Lung (tissue), 12 donors: ENCODE measurements around the gene JMJD1C. TPM values are rescaled to one million over a fixed set of nuclear protein-coding genes. Genes with fewer than 3 reads are reported as not detected.

Experiments
- ATAC-seq: fragments of 200-7000 bp; cut with Tn5 transposase; one replicate; pipeline ENCODE4 v1.9.1; 2020; ENCODE audit warnings: moderate number of reproducible peaks; ENCODE audit not compliant: insufficient read depth, low FRiP score
- DNase-seq, 3 donors: peaks; one replicate each; pipeline ENCODE4 v3.0.0-alpha.2; 2013 to 2017
- H3K27ac ChIP-seq, 2 donors: one replicate each; pipeline ENCODE4 v1.5.1; 2013; ENCODE audit warnings: mild to moderate bottlenecking in 2 of 2, moderate library complexity in 2 of 2, control low read depth in 1 of 2, inconsistent platforms in 1 of 2, low read depth in 1 of 2, low read length in 1 of 2
- H3K27me3 ChIP-seq, 3 donors: one replicate each; pipeline ENCODE4 v1.5.1; 2013; ENCODE audit warnings: low read length in 2 of 3; ENCODE audit not compliant: control insufficient read depth in 3 of 3, insufficient read depth in 3 of 3
- H3K36me3 ChIP-seq, 4 donors: one replicate each; pipeline ENCODE4 v1.5.1; 2013; ENCODE audit warnings: low read length in 4 of 4, mild to moderate bottlenecking in 1 of 4, moderate library complexity in 1 of 4; ENCODE audit not compliant: control insufficient read depth in 4 of 4, insufficient read depth in 4 of 4
- H3K4me1 ChIP-seq, 5 donors: one replicate each; pipeline ENCODE4 v1.5.1; 2013; ENCODE audit warnings: low read length in 5 of 5, mild to moderate bottlenecking in 2 of 5, moderate library complexity in 1 of 5; ENCODE audit not compliant: control insufficient read depth in 5 of 5, insufficient read depth in 5 of 5
- H3K4me3 ChIP-seq: one replicate; pipeline ENCODE4 v1.5.1; 2013; ENCODE audit warnings: mild to moderate bottlenecking, control low read depth, moderate library complexity
- H3K9ac ChIP-seq, 2 donors: one replicate each; pipeline ENCODE4 v1.5.1; 2013; ENCODE audit warnings: low read length in 2 of 2, control low read depth in 1 of 2; ENCODE audit not compliant: insufficient read depth in 1 of 2
- H3K9me3 ChIP-seq, 4 donors: one replicate each; pipeline ENCODE4 v1.5.1; 2013; ENCODE audit warnings: low read length in 3 of 4, mild to moderate bottlenecking in 1 of 4, moderate library complexity in 1 of 4; ENCODE audit not compliant: control insufficient read depth in 4 of 4, insufficient read depth in 3 of 4
- WGBS, 2 donors: extraction: QIAGEN DNeasy Blood & Tissue Kit; methylation state at CpG; one replicate each; pipeline ENCODE4 v1.1.7; 2013; 5-methylcytosine and 5-hydroxymethylcytosine counted together
- polyA plus RNA-seq, 2 donors: library from polyadenylated mRNA; stranded (reverse); fragments of 200-250 nt; gene quantifications; one replicate each; pipeline ENCODE4 v1.2.1, GENCODE V29; 2013
- total RNA-seq, 2 donors: library from RNA; depleted of rRNA in 1 of 2; stranded (reverse); fragments of >200 nt in 1 of 2; gene quantifications; one replicate each; pipeline ENCODE4 v1.2.1, GENCODE V29; 2014 to 2021
- TF ChIP-seq, protein P1 (sequence below): IDR thresholded peaks from 2 replicates; pipeline ENCODE4 v1.5.1; 2012; ENCODE audit warnings: mild to moderate bottlenecking; ENCODE audit errors: control extremely low read depth, extremely low read depth
- donor health status: control.
- donor health status: control.
- donor health status: Bipolar disorder and iron deficiency.
- donor health status: healthy.
- donor health status: DM: yes; HTN: yes; CAD: no.

JMJD1C gene
- total and polyA plus RNA-seq, 4 donors, result 30.5 to 233 (median 71.2) TPM

DNA sequence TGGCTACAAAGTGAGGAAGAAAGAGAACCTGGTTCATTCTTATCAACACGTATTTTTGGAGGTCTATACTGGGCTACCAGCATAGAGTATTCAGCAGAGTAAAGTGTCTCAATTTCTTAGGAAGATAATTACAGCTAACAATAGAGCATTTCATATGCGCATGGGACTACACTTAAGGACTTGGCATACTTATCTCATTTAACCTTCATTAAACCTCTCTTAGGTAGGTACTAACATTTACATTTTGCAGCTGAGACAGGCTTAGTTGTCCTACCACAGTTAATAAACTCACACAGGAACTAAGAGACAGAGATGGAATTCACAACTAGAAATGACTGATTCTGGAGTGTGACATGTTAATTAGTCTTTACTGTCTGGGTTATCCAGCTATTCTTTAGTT is 266.1 kb downstream of the JMJD1C start:
- H3K36me3 ChIP-seq, result peaks cover 9 to 13% (median 10%) of the 10 kb centered on the region in 4 donors
- H3K9ac ChIP-seq, result no peak overlapping the region
- H3K27me3 ChIP-seq, result no peaks in the 10 kb centered on the region
- WGBS, 2 donors, result 97 to 100% methylated on average over 2 of the region's 2 CpGs
- TF ChIP-seq, protein P1, sequence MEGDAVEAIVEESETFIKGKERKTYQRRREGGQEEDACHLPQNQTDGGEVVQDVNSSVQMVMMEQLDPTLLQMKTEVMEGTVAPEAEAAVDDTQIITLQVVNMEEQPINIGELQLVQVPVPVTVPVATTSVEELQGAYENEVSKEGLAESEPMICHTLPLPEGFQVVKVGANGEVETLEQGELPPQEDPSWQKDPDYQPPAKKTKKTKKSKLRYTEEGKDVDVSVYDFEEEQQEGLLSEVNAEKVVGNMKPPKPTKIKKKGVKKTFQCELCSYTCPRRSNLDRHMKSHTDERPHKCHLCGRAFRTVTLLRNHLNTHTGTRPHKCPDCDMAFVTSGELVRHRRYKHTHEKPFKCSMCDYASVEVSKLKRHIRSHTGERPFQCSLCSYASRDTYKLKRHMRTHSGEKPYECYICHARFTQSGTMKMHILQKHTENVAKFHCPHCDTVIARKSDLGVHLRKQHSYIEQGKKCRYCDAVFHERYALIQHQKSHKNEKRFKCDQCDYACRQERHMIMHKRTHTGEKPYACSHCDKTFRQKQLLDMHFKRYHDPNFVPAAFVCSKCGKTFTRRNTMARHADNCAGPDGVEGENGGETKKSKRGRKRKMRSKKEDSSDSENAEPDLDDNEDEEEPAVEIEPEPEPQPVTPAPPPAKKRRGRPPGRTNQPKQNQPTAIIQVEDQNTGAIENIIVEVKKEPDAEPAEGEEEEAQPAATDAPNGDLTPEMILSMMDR, result no peak
- DNase-seq (no peak), ATAC-seq (no peak)
- H3K4me3 ChIP-seq, result no peak overlapping the region
- H3K9me3 ChIP-seq, result no peaks in the 10 kb centered on the region
- no peak overlapping the region for H3K27ac ChIP-seq
- peaks cover 0 to 15% (median 3%) of the 10 kb centered on the region in 5 donors for H3K4me1 ChIP-seq

- Histone ChIP-seq H3K4me1 (peaks cover 0 to 13% (median 0%) of the 10 kb centered on the region in 5 donors), H3K36me3 (peaks cover 10 to 21% (median 16%) of the 10 kb centered on the region in 4 donors), H3K27me3 (no peaks in the 10 kb centered on the region), H3K27ac (no peak overlapping the region), H3K9me3 (no peaks in the 10 kb centered on the region), H3K4me3 (no peak overlapping the region), H3K9ac (peak overlapping the region in 1 of 2 donors; percentile 15)
- 82 to 85% methylated on average over 2 of the region's 2 CpGs for WGBS, 2 donors
- peak; percentile 53 to 94 (median 88) for DNase-seq
- no peak for ATAC-seq
- TF ChIP-seq, protein P1, result no peak
Measured at GRCh38 chr10:63197344-63198092, 268.3 kb downstream of the JMJD1C start.

DNA sequence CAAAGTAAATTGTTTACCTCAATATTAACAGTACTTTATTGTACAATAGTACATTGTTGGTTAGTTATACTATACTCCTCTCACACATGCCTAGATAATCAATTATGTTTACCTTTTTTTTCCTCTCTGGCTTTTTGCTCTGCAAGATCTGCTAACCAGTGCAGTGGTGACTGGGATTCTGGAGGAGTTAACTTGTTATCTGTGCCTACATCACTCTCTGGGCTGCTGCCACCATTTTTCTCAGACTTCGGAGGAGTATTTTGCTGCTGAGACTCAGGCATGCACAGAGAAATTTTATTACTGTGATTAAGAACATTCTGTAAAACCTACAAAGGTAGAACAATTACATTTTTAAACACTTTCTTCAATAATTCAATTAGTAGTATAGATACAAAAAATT is 273.0 kb downstream of the JMJD1C start:
- Histone ChIP-seq H3K27ac (no peak overlapping the region), H3K36me3 (peaks cover 21 to 41% (median 34%) of the 10 kb centered on the region in 4 donors), H3K4me3 (no peak overlapping the region), H3K27me3 (no peaks in the 10 kb centered on the region), H3K9ac (no peak overlapping the region), H3K4me1 (peaks cover 0 to 13% (median 0%) of the 10 kb centered on the region in 5 donors), H3K9me3 (no peaks in the 10 kb centered on the region)
- 69 to 93% methylated on average over 1 of the region's 1 CpG for WGBS, 2 donors
- ATAC-seq (no peak), DNase-seq (no peak)
- TF ChIP-seq, protein P1, result no peak
